ENCODE measurements around the gene SPAG16.

The SPAG16 gene

DNA sequence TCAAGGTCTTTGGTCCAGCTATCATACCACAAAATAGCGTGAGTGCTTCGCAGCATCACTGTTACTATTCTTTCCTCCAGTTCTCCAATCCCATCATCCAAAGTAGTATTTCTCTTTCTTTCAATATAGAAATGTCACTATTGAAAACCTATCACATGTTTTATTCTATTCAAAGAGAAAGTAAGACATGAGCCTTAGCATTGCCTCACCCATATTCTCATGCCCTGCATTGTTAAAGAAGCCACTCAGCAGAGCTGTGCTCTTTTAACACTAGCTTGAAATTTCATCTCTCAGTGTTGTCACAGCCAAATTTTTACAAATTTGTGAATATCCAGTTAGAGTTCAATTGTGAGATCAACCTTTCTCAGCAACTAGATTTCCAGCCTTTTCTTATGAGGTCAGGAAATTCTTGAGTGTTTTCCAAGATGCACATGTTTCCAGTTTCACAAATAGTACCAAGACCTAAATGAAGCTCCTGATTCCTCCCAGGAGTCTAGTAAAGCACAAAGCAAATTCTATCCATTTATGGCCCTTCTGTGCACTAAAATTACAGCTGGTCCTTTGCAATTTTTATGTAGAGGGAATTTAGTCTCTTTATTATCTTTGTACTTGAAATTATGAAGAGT, 343.7 kb downstream of the SPAG16 start:
- TF ChIP-seq TOX (CRISPR knock-in tag; IDR thresholded peaks at IDR 0.05; ENCODE audit: borderline replicate concordance): no peak
- TF ChIP-seq, protein P1, sequence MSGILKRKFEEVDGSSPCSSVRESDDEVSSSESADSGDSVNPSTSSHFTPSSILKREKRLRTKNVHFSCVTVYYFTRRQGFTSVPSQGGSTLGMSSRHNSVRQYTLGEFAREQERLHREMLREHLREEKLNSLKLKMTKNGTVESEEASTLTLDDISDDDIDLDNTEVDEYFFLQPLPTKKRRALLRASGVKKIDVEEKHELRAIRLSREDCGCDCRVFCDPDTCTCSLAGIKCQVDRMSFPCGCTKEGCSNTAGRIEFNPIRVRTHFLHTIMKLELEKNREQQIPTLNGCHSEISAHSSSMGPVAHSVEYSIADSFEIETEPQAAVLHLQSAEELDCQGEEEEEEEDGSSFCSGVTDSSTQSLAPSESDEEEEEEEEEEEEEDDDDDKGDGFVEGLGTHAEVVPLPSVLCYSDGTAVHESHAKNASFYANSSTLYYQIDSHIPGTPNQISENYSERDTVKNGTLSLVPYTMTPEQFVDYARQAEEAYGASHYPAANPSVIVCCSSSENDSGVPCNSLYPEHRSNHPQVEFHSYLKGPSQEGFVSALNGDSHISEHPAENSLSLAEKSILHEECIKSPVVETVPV (CRISPR knock-in tag; IDR thresholded peaks at IDR 0.05): no peak
- ATAC-seq: no peak

GRCh38 chr2:213640738-213641425, 356.6 kb downstream of the SPAG16 start:
- ATAC-seq: no peak

DNA sequence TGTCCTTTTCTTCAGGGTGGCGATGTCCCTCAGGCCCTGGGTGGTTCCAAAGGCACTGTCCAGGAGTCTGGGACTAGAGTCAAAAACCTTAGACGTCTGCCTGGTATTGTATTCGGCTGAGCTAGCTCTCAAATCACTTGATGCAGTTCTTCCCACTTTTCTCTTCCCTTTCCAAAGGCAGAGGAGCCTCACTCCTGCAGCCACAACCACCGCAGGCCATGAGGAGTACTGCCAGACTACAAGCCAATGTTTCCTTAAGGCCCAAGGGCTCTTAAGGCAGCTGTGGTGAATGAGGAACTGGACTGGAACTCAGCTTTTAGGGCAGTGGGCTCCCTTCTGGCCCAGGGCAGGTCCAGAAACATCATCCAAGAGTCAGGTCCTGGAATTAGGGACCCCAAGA, 360.7 kb downstream of the SPAG16 start:
- ATAC-seq: no peak

More at GRCh38 chr2:213640738-213641425, 356.6 kb downstream of the SPAG16 start:
- TF ChIP-seq CSDC2 (CRISPR knock-in tag; IDR thresholded peaks at IDR 0.05) (no peak), PPARA (CRISPR knock-in tag; IDR thresholded peaks at IDR 0.05; ENCODE audit: borderline replicate concordance) (no peak), ESRRG (CRISPR knock-in tag; IDR thresholded peaks at IDR 0.05) (no peak), GLIS3 (CRISPR knock-in tag; IDR thresholded peaks at IDR 0.05) (no peak), ZC3H10 (CRISPR knock-in tag; IDR thresholded peaks at IDR 0.05) (no peak), TSHZ2 (CRISPR knock-in tag; IDR thresholded peaks at IDR 0.05) (no peak), BACH2 (CRISPR knock-in tag; IDR thresholded peaks at IDR 0.05; ENCODE audit: borderline replicate concordance) (no peak), ZNF565 (CRISPR knock-in tag; conservative IDR thresholded peaks at IDR 0.05; ENCODE audit: low read depth) (no peak), ZFP3 (CRISPR knock-in tag; IDR thresholded peaks at IDR 0.05) (no peak), ZNF70 (CRISPR knock-in tag; IDR thresholded peaks at IDR 0.05) (no peak), TCF4 (CRISPR knock-in tag; IDR thresholded peaks at IDR 0.05; ENCODE audit: borderline replicate concordance) (no peak), ISL1 (CRISPR knock-in tag; IDR thresholded peaks at IDR 0.05) (no peak), SNAI2 (CRISPR knock-in tag; IDR thresholded peaks at IDR 0.05) (no peak), POU6F1 (CRISPR knock-in tag; IDR thresholded peaks at IDR 0.05; ENCODE audit: borderline replicate concordance, low read depth) (no peak), OSR1 (CRISPR knock-in tag; IDR thresholded peaks at IDR 0.05) (no peak), RARB (CRISPR knock-in tag; IDR thresholded peaks at IDR 0.05) (no peak), TOX (CRISPR knock-in tag; IDR thresholded peaks at IDR 0.05; ENCODE audit: borderline replicate concordance) (no peak)
- TF ChIP-seq, protein P2, sequence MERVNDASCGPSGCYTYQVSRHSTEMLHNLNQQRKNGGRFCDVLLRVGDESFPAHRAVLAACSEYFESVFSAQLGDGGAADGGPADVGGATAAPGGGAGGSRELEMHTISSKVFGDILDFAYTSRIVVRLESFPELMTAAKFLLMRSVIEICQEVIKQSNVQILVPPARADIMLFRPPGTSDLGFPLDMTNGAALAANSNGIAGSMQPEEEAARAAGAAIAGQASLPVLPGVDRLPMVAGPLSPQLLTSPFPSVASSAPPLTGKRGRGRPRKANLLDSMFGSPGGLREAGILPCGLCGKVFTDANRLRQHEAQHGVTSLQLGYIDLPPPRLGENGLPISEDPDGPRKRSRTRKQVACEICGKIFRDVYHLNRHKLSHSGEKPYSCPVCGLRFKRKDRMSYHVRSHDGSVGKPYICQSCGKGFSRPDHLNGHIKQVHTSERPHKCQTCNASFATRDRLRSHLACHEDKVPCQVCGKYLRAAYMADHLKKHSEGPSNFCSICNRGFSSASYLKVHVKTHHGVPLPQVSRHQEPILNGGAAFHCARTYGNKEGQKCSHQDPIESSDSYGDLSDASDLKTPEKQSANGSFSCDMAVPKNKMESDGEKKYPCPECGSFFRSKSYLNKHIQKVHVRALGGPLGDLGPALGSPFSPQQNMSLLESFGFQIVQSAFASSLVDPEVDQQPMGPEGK (CRISPR knock-in tag; IDR thresholded peaks at IDR 0.05; ENCODE audit: borderline replicate concordance): no peak
- TF ChIP-seq, protein P3, sequence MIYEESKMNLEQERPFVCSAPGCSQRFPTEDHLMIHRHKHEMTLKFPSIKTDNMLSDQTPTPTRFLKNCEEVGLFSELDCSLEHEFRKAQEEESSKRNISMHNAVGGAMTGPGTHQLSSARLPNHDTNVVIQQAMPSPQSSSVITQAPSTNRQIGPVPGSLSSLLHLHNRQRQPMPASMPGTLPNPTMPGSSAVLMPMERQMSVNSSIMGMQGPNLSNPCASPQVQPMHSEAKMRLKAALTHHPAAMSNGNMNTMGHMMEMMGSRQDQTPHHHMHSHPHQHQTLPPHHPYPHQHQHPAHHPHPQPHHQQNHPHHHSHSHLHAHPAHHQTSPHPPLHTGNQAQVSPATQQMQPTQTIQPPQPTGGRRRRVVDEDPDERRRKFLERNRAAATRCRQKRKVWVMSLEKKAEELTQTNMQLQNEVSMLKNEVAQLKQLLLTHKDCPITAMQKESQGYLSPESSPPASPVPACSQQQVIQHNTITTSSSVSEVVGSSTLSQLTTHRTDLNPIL (CRISPR knock-in tag; IDR thresholded peaks at IDR 0.05; ENCODE audit: low read depth): no peak

More for the DNA sequence above, 360.7 kb downstream of the SPAG16 start:
- TF ChIP-seq ARNTL (CRISPR knock-in tag; IDR thresholded peaks at IDR 0.05; ENCODE audit: borderline replicate concordance, low read depth) (no peak), PPARA (CRISPR knock-in tag; IDR thresholded peaks at IDR 0.05; ENCODE audit: borderline replicate concordance) (no peak), TCF4 (CRISPR knock-in tag; IDR thresholded peaks at IDR 0.05; ENCODE audit: borderline replicate concordance) (no peak), POU6F1 (CRISPR knock-in tag; IDR thresholded peaks at IDR 0.05; ENCODE audit: borderline replicate concordance, low read depth) (no peak), TOX (CRISPR knock-in tag; IDR thresholded peaks at IDR 0.05; ENCODE audit: borderline replicate concordance) (no peak), ZC3H10 (CRISPR knock-in tag; IDR thresholded peaks at IDR 0.05) (no peak)
